GM19193 (cell line): ENCODE results near the gene MTA1.

Experiments
- POLR2A ChIP-seq: IDR thresholded peaks from 4 replicates; pipeline ENCODE4 v1.6.1; 2011; ENCODE audit not compliant: insufficient read depth, insufficient read length; ENCODE audit errors: extremely low read depth

Gene MTA1

GRCh38 chr14:105466531-105467248 lies 47.1 kb downstream of the MTA1 start:
- no peak for TF ChIP-seq POLR2A

GRCh38 chr14:105467249-105467941 lies 47.8 kb downstream of the MTA1 start:
- TF ChIP-seq POLR2A, result no peak

- no peak for TF ChIP-seq POLR2A
Observed at GRCh38 chr14:105467942-105468471, 48.4 kb downstream of the MTA1 start.

GRCh38 chr14:105468621-105469241 lies 49.1 kb downstream of the MTA1 start:
- TF ChIP-seq POLR2A, result no peak

GRCh38 chr14:105469456-105470349 lies 50.1 kb downstream of the MTA1 start:
- no peak for TF ChIP-seq POLR2A

GRCh38 chr14:105470350-105471296 lies 51.0 kb downstream of the MTA1 start:
- no peak for TF ChIP-seq POLR2A

- no peak for TF ChIP-seq POLR2A
Observed at GRCh38 chr14:105471297-105471821, 51.7 kb downstream of the MTA1 start.

GRCh38 chr14:105471823-105472485 lies 52.3 kb downstream of the MTA1 start:
- TF ChIP-seq POLR2A, result no peak

GRCh38 chr14:105472486-105472991 lies 52.9 kb downstream of the MTA1 start:
- TF ChIP-seq POLR2A, result no peak

- TF ChIP-seq POLR2A, result no peak
Observed at GRCh38 chr14:105473033-105473676, 53.5 kb downstream of the MTA1 start.

- no peak for TF ChIP-seq POLR2A
Observed at GRCh38 chr14:105473677-105474482, 54.3 kb downstream of the MTA1 start.
